HFF-Myc (cell line): Measurements from ENCODE around the gene SIL1.
"Not testable (repeated sequence)": the region's sequence is repeated elsewhere in the genome, so short reads cannot be mapped to it uniquely, and the experiment has no call there.

Source experiments
- DNase-seq: peaks from one replicate; pipeline ENCODE4 v3.0.0-alpha.2; 2011; ENCODE audit warnings: low read depth; ENCODE audit errors: extremely low read depth
- H3K4me3 ChIP-seq: replicated peaks from 2 replicates; pipeline ENCODE4 v1.5.1; 2011; ENCODE audit warnings: low read depth, mild to moderate bottlenecking, control low read depth, low read length
- TF ChIP-seq, protein P1 (sequence below): IDR thresholded peaks from 2 replicates; pipeline ENCODE4 v1.5.1; 2012; ENCODE audit warnings: mild to moderate bottlenecking, low read depth, low read length, control low read depth; ENCODE audit errors: missing control alignments

SIL1 gene

DNA sequence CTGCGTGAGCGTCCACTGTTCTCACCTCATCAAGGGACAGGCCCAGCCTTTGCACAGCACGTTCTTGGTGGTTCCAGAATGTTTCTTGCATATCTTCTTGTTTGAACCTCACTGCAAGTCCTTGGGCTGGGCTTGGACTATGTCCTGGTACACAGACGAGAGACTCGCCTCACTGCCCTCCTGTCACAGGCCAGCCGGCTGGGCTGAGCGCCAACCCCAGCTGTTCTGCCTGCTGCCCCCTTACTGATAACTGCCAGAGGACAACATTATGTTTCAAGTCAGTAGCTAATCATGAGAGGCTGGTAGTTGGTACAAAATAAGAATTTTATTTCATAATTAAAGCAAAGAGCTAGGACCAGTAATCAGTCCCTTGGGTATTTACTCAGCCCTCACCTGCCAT, 270.2 kb downstream of the SIL1 start:
- no peak overlapping the region for H3K4me3 ChIP-seq
- TF ChIP-seq, protein P1, sequence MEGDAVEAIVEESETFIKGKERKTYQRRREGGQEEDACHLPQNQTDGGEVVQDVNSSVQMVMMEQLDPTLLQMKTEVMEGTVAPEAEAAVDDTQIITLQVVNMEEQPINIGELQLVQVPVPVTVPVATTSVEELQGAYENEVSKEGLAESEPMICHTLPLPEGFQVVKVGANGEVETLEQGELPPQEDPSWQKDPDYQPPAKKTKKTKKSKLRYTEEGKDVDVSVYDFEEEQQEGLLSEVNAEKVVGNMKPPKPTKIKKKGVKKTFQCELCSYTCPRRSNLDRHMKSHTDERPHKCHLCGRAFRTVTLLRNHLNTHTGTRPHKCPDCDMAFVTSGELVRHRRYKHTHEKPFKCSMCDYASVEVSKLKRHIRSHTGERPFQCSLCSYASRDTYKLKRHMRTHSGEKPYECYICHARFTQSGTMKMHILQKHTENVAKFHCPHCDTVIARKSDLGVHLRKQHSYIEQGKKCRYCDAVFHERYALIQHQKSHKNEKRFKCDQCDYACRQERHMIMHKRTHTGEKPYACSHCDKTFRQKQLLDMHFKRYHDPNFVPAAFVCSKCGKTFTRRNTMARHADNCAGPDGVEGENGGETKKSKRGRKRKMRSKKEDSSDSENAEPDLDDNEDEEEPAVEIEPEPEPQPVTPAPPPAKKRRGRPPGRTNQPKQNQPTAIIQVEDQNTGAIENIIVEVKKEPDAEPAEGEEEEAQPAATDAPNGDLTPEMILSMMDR: no peak
- DNase-seq: no peak

DNA sequence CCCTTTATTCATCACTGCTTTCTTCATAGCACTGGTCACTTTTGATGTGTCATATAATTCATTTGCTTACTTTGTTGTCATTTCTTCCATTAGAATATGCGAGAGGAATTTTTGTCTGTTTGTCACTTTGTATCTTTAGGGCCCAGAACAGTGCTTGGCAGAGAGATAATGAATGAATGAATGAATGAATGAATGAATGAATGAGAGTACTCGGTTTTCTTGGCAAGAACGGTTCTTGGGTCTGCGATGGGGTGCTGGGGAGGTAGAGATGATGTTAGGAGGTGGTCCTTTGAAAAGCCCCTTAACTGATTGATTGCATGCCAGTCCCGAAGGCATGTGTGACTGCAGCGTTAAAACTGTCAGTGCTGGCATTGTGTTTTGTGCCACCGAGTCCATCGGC, 270.6 kb downstream of the SIL1 start:
- DNase-seq: no peak
- TF ChIP-seq, protein P1: no peak
- H3K4me3 ChIP-seq: no peak overlapping the region

DNA sequence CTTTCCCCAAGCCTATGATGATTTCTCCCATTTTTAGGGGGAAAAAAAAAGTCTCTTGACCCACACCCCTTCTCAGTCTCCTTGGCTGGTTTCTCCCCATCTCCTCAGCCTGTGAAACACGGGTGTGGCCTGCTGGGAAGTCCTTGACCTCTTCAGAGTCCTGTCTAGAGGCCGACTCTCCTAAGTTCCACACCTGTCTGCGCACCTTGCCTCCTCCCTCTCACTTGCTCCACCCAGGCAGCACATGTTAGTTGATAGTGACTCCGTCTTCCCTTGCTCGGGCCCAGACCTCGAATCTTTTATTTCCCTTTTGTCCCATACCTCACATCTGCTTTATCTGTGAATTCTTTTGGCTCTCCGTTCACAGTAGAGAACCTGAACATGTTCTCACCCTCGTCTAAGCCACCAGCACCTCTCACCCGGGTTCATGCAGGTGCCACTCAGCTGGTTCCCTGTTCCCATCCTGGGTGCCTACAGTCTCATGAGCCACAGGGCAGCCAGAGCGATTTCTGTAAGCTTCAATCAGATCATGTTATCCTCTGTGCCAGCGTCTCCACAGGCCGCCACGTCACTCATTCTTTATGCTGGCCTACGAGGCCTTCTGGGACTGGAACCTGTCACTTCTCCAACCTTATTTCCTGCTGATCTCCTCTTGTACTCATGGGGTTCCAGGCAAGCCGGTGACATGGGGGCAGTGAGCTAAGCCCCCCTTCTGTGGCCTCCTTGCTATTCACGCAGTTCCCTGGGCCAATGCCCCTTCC, 271.3 kb downstream of the SIL1 start:
- no peak for DNase-seq
- TF ChIP-seq, protein P1: no peak
- no peak overlapping the region for H3K4me3 ChIP-seq

DNA sequence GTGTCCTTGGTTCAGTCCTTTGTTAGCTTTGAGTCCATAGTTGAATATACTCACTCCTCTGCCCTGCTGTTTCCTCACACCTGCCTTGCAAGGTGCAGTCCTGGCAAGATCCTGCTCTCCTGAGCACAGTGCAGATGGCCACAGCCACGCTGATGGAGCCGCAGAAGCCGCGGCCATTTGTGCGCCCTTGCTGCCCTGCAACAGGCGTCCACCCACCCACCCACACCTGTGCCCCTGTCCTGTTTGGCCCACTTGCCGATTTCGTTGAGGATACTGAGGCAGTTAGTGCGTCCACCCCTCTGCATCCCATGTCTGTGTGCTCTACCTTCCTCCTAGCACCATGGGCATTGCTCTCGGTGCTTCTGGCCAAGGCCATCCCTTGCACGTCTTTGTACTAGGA, 271.9 kb downstream of the SIL1 start:
- H3K4me3 ChIP-seq: no peak overlapping the region
- no peak for DNase-seq
- TF ChIP-seq, protein P1: no peak

DNA sequence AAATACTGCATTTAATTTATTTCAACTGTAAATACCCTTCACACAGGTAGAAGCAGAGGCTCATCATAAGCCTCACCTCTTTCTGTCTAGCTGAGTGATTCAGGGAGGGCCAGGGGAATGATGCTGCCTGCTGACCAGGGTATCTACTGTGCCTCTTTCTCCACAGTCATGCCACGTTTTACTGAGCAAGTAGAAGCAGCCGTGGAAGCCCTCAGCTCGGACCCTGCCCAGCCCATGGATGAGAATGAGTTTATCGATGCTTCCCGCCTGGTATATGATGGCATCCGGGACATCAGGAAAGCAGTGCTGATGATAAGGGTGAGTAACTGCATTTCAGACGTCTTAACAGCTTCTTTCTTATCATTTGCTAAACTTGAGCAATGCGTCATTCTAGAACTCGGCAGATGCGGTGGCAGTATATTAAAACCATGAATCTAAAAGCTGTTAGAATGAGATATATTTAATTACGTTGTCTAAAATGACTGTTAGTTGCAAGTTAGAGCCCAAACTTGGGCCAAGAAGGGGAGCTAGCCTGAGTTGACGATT, 273.0 kb downstream of the SIL1 start:
- no peak overlapping the region for H3K4me3 ChIP-seq
- TF ChIP-seq, protein P1: no peak
- DNase-seq: no peak

DNA sequence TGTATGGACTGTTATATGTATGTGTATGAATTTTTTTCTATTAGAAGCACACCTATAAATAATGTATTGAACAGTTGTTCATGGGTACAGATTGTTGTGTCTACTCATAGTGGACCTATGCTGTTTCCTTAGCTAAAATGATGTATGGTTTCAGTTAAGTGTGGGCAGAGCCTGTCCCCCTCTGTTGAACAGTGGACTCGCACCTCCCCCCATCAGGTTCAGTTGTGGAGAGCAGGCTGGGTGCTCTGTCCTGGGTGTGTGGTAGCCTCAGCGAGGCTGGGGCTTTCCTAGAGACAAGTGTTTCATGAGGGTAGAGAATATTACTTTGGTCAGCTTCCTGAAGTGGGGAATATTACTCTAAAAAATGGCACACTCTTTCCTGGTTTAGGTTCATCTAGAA, 275.7 kb downstream of the SIL1 start:
- TF ChIP-seq, protein P1: no peak
- H3K4me3 ChIP-seq: no peak overlapping the region
- DNase-seq: no peak

DNA sequence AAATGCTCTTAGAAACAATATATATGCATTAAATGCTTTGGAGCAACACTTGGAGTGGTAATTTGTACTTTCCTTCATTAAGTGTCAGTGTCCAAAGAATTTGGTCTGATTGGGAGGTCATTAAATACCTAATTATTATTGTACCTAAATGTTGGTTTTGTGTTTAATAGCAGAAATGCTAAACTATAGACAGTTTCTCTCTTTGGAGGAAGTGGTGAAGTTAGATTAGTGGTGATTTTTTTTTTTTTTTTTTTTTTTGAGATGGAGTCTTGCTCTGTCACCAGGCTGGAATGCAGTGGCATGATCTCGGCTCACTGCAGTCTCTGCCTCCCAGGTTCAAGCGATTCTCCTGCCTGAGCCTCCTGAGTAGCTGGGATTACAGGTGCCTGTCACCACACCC, 276.8 kb downstream of the SIL1 start:
- DNase-seq, H3K4me3 ChIP-seq: not testable (repeated sequence)
